ENCODE results near the gene AGT.

The AGT gene

GRCh38 chr1:230696218-230696617 is 17.7 kb downstream of the AGT start:
- Histone ChIP-seq H3K4me3 (ENCODE audit: insufficient read depth, low read length, poor library complexity, severe bottlenecking) (no peak overlapping the region), H2AFZ (ENCODE audit: low read depth, low read length, severe bottlenecking) (no peak overlapping the region), H3F3A (ENCODE audit: insufficient read depth) (no peaks in the 10 kb centered on the region), H3K27ac (ENCODE audit: low read depth, low read length) (no peak overlapping the region), H4K20me1 (ENCODE audit: low read depth, low read length) (no peaks in the 10 kb centered on the region), H3K27me3 (ENCODE audit: low read length) (no peaks in the 10 kb centered on the region), H3K4me2 (ENCODE audit: low read depth, low read length, poor library complexity, severe bottlenecking) (no peak overlapping the region), H3K36me3 (ENCODE audit: low read length) (peaks cover 8% of the 10 kb centered on the region), H3K79me2 (ENCODE audit: insufficient read depth, low read length) (no peaks in the 10 kb centered on the region), H3K9ac (ENCODE audit: low read length) (no peak overlapping the region), H3K9me2 (replicated peaks; ENCODE audit: insufficient read depth, low read length) (no peaks in the 10 kb centered on the region), H3K9me3 (ENCODE audit: insufficient read depth, low read length) (no peaks in the 10 kb centered on the region)
- TF ChIP-seq, protein P1, sequence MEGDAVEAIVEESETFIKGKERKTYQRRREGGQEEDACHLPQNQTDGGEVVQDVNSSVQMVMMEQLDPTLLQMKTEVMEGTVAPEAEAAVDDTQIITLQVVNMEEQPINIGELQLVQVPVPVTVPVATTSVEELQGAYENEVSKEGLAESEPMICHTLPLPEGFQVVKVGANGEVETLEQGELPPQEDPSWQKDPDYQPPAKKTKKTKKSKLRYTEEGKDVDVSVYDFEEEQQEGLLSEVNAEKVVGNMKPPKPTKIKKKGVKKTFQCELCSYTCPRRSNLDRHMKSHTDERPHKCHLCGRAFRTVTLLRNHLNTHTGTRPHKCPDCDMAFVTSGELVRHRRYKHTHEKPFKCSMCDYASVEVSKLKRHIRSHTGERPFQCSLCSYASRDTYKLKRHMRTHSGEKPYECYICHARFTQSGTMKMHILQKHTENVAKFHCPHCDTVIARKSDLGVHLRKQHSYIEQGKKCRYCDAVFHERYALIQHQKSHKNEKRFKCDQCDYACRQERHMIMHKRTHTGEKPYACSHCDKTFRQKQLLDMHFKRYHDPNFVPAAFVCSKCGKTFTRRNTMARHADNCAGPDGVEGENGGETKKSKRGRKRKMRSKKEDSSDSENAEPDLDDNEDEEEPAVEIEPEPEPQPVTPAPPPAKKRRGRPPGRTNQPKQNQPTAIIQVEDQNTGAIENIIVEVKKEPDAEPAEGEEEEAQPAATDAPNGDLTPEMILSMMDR (IDR thresholded peaks at IDR 0.05; ENCODE audit: insufficient read depth, low read length, poor library complexity, severe bottlenecking) = no peak
- no peak for TF ChIP-seq EZH2phosphoT487 (conservative IDR thresholded peaks at IDR 0.05; ENCODE audit: low read length)

DNA sequence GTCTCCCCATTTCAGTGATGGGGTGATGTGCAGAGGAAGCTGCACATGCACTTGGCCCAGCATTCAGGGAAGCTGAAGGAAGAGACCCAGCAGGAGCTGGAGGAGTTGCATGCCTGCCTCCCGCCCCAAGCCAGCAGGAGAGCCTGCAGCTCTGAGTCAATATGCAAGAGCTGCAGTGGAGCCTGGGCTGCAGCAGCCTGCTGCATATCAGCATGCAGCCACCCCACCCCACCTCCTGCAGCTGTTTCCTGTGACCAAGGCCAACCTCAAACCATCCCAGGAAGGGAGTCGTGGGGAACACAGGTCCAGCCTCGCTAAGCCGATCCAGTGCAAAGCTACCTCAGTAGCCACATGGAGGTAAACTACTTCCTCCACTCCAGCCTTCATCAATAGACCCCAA is 18.9 kb downstream of the AGT start:
- Histone ChIP-seq H4K20me1 (ENCODE audit: low read depth, low read length) (no peaks in the 10 kb centered on the region), H3K9me3 (ENCODE audit: insufficient read depth, low read length) (no peaks in the 10 kb centered on the region), H3K4me3 (ENCODE audit: insufficient read depth, low read length, poor library complexity, severe bottlenecking) (no peak overlapping the region), H3K79me2 (ENCODE audit: insufficient read depth, low read length) (no peaks in the 10 kb centered on the region), H3F3A (ENCODE audit: insufficient read depth) (no peaks in the 10 kb centered on the region), H3K36me3 (ENCODE audit: low read length) (peaks cover 8% of the 10 kb centered on the region), H3K27ac (ENCODE audit: low read depth, low read length) (no peak overlapping the region), H3K27me3 (ENCODE audit: low read length) (no peaks in the 10 kb centered on the region), H3K9ac (ENCODE audit: low read length) (no peak overlapping the region), H3K4me2 (ENCODE audit: low read depth, low read length, poor library complexity, severe bottlenecking) (no peak overlapping the region), H2AFZ (ENCODE audit: low read depth, low read length, severe bottlenecking) (no peak overlapping the region), H3K9me2 (replicated peaks; ENCODE audit: insufficient read depth, low read length) (no peaks in the 10 kb centered on the region)
- TF ChIP-seq, protein P1 (IDR thresholded peaks at IDR 0.05; ENCODE audit: insufficient read depth, low read length, poor library complexity, severe bottlenecking) = no peak
- TF ChIP-seq EZH2phosphoT487 (conservative IDR thresholded peaks at IDR 0.05; ENCODE audit: low read length) = no peak

DNA sequence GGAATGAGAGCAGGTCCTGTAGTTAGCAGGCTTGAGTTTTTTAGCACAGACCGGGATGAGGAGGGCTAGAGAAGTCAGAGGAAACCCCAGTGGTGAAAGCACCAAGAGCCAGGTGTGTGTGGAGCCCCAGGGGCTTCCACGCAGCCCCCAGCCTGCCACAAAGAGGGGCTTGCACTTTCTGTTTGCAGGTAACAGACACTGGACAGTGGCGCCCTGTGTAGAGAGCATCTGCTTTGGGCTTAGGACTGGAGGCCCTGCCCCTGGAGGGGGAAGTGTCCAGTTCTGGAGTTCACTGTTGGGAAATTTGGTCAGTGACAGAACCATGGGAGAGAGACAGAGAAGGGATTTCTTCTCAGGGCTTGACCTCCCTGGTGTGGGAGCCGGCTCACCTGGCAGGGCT is 19.5 kb downstream of the AGT start:
- Histone ChIP-seq H4K20me1 (ENCODE audit: low read depth, low read length) (no peaks in the 10 kb centered on the region), H3K27me3 (ENCODE audit: low read length) (no peaks in the 10 kb centered on the region), H3K9me3 (ENCODE audit: insufficient read depth, low read length) (no peaks in the 10 kb centered on the region), H2AFZ (ENCODE audit: low read depth, low read length, severe bottlenecking) (no peak overlapping the region), H3K4me2 (ENCODE audit: low read depth, low read length, poor library complexity, severe bottlenecking) (no peak overlapping the region), H3K27ac (ENCODE audit: low read depth, low read length) (no peak overlapping the region), H3K4me3 (ENCODE audit: insufficient read depth, low read length, poor library complexity, severe bottlenecking) (no peak overlapping the region), H3K9me2 (replicated peaks; ENCODE audit: insufficient read depth, low read length) (no peaks in the 10 kb centered on the region), H3F3A (ENCODE audit: insufficient read depth) (no peaks in the 10 kb centered on the region), H3K36me3 (ENCODE audit: low read length) (peaks cover 12% of the 10 kb centered on the region), H3K9ac (ENCODE audit: low read length) (no peak overlapping the region), H3K79me2 (ENCODE audit: insufficient read depth, low read length) (no peaks in the 10 kb centered on the region)
- no peak for TF ChIP-seq EZH2phosphoT487 (conservative IDR thresholded peaks at IDR 0.05; ENCODE audit: low read length)
- TF ChIP-seq, protein P1 (IDR thresholded peaks at IDR 0.05; ENCODE audit: insufficient read depth, low read length, poor library complexity, severe bottlenecking) = no peak

All from SU-DHL-6 (cell line).